Testis (tissue), 2 donors: ENCODE measurements around the gene RPL28.

Source experiments
- POLR2A ChIP-seq: fragments of 450-650 bp; IDR thresholded peaks from one replicate; pipeline ENCODE4 v1.6.1; 2017; ENCODE audit warnings: antibody characterized with exemption, mild to moderate bottlenecking, moderate library complexity
- TF ChIP-seq, protein P1 (sequence below), 3 experiments: fragments of 450-650 bp in 2 of 3; fragments of 200-600 bp in 1 of 3; sonication (generic) in 1 of 3; IDR thresholded peaks; one replicate each; pipeline ENCODE4 v1.5.1; 2016 to 2019; ENCODE audit warnings: antibody characterized with exemption in 3 of 3, mild to moderate bottlenecking in 2 of 3, moderate library complexity in 1 of 3

DNA sequence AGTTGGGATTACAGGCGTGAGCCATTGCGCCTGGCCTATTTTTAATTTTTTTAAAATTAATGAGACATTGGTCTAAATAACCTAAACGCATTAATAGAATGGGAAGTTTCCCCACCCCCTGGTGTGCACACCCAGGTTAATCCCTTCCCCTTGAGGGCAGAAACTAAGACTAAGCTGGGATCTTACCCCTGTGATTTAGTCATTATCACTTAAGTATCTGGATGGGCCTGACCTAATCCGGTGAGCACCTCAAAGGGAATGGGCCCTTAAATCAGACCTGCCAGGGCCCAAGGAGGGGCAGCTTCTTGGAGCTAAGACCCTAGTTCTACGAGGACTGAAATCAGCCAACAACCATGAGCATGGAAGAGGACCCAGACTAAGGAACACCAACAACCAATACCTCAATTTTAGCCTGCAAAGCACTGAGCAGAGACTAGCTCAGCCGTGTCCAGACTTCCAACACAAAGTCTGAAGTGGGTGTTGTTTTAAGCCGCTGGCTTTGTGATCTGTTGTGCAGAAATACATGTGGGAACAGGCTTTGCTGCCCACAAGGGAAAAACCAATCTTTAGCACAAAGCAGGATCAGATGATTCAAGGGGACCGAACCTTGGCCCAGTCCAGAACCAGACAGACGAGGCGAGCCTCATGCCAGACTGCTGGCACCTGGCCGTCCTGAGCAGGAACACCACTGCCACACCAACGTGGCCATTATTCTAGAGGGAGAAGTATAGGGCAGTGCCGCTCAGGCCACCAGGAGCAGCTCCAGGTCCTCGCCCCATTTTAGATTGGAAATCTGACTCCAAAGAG is 14.8 kb downstream of the RPL28 start:
- TF ChIP-seq, protein P1, sequence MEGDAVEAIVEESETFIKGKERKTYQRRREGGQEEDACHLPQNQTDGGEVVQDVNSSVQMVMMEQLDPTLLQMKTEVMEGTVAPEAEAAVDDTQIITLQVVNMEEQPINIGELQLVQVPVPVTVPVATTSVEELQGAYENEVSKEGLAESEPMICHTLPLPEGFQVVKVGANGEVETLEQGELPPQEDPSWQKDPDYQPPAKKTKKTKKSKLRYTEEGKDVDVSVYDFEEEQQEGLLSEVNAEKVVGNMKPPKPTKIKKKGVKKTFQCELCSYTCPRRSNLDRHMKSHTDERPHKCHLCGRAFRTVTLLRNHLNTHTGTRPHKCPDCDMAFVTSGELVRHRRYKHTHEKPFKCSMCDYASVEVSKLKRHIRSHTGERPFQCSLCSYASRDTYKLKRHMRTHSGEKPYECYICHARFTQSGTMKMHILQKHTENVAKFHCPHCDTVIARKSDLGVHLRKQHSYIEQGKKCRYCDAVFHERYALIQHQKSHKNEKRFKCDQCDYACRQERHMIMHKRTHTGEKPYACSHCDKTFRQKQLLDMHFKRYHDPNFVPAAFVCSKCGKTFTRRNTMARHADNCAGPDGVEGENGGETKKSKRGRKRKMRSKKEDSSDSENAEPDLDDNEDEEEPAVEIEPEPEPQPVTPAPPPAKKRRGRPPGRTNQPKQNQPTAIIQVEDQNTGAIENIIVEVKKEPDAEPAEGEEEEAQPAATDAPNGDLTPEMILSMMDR (IDR thresholded peaks at IDR 0.05): no peak
- TF ChIP-seq POLR2A: no peak
